ENCODE measurements around the gene KLHDC8B. TPM values are rescaled to one million over a fixed set of nuclear protein-coding genes. Genes with fewer than 3 reads are reported as not detected.

Gene KLHDC8B
- total RNA-seq, 1 experiment from 2014 or later: 6.8 TPM

- Histone ChIP-seq H3K4me1 (ENCODE audit: control insufficient read depth, insufficient read depth, low read length) (peaks cover 3% of the 10 kb centered on the region), H3K4me3 (ENCODE audit: low read depth in 2 of 2, low read length in 2 of 2) (peak overlapping the region; percentile 15 to 77), H3K27me3 (ENCODE audit: control insufficient read depth, insufficient read depth, low read length) (no peaks in the 10 kb centered on the region), H3K36me3 (ENCODE audit: control insufficient read depth, insufficient read depth, low read length) (peaks cover 8% of the 10 kb centered on the region; the same call in 1 of the 2 replicates), H3K9me3 (ENCODE audit: control insufficient read depth, insufficient read depth, low read depth, low read length) (peaks cover 3% of the 10 kb centered on the region; the same call in 1 of the 2 replicates), H3K27ac (ENCODE audit: low read length) (peak overlapping the region; percentile 95)
- BruUV-seq (replicated peaks): no TSS peak
- POLR2A ChIA-PET: no interaction called here
- in situ Hi-C loops (cut with HindIII; ENCODE audit: low pct_unique_long_range_greater_than_20kb, low sequenced_read_pairs) (no loop called here), intact Hi-C loops (cut with micrococcal nuclease; ENCODE audit: unreplicated experiment) (no loop called here)
- CTCF ChIA-PET: no interaction called here
- no peak for DNase-seq (ENCODE audit: low read depth, low spot score)
- no peak for ATAC-seq
- TF ChIP-seq REST (IDR thresholded peaks at IDR 0.05; ENCODE audit: insufficient read depth in 1 of 2, low read depth in 2 of 2, low read length in 1 of 2): no peak
- no peak for TF ChIP-seq POLR2AphosphoS5 (IDR thresholded peaks at IDR 0.05; ENCODE audit: low read depth, low read length)
- TF ChIP-seq CTCF (IDR thresholded peaks at IDR 0.05): no peak
- no peak for TF ChIP-seq TCF7L2 (IDR thresholded peaks at IDR 0.05; ENCODE audit: low read depth, low read length)
- no peak for TF ChIP-seq SIN3A (IDR thresholded peaks at IDR 0.05; ENCODE audit: borderline replicate concordance, insufficient read depth, low read depth, low read length)
Observed at GRCh38 chr3:49166752-49167556, 4.4 kb upstream of the KLHDC8B start.

- H3K4me3 ChIP-seq (ENCODE audit: low read depth in 2 of 2, low read length in 2 of 2): peak overlapping the region; percentile 57 to 63
- ATAC-seq (peak; percentile 27), DNase-seq (ENCODE audit: low read depth, low spot score) (no peak)
- peaks cover 6% of the 10 kb centered on the region for H3K4me1 ChIP-seq (ENCODE audit: control insufficient read depth, insufficient read depth, low read length)
- peaks cover 3% of the 10 kb centered on the region; the same call in 1 of the 2 replicates for H3K9me3 ChIP-seq (ENCODE audit: control insufficient read depth, insufficient read depth, low read depth, low read length)
- TF ChIP-seq POLR2AphosphoS5 (IDR thresholded peaks at IDR 0.05; ENCODE audit: low read depth, low read length): no peak
- no peak for TF ChIP-seq SIN3A (IDR thresholded peaks at IDR 0.05; ENCODE audit: borderline replicate concordance, insufficient read depth, low read depth, low read length)
- no peak for TF ChIP-seq TCF7L2 (IDR thresholded peaks at IDR 0.05; ENCODE audit: low read depth, low read length)
- TF ChIP-seq REST (IDR thresholded peaks at IDR 0.05; ENCODE audit: insufficient read depth in 1 of 2, low read depth in 2 of 2, low read length in 1 of 2): no peak
- no peak for TF ChIP-seq CTCF (IDR thresholded peaks at IDR 0.05)
- intact Hi-C loops (cut with micrococcal nuclease; ENCODE audit: unreplicated experiment): no loop called here
- no peaks in the 10 kb centered on the region for H3K27me3 ChIP-seq (ENCODE audit: control insufficient read depth, insufficient read depth, low read length)
- POLR2A ChIA-PET: interaction anchor here (0.6 kb wide), 1 partner anchor 1038 kb away, joined by 10 read pairs; no protein-coding TSS in a partner anchor
- no TSS peak for BruUV-seq (replicated peaks)
- H3K27ac ChIP-seq (ENCODE audit: low read length): peak overlapping the region; percentile 76
- CTCF ChIA-PET: interaction anchor here (0.5 to 1.0 kb wide), 3 partner anchors 10 to 47 kb away, joined by 3 to 10 read pairs (median 3); no protein-coding TSS in a partner anchor
- in situ Hi-C loops (cut with HindIII; ENCODE audit: low pct_unique_long_range_greater_than_20kb, low sequenced_read_pairs): no loop called here
- no peaks in the 10 kb centered on the region; the same call in 1 of the 2 replicates for H3K36me3 ChIP-seq (ENCODE audit: control insufficient read depth, insufficient read depth, low read length)
Observed at GRCh38 chr3:49170744-49171118, 667 bp upstream of the KLHDC8B start.

All from Panc1 (cell line).